HEK293 (cell line): ENCODE measurements around the gene ZFP36L1.

ENCODE experiments used
- GFI1B ChIP-seq: fragments of 450-650 bp; formaldehyde crosslinking; IDR thresholded peaks from 2 replicates; pipeline ENCODE4 v1.5.1; 2016; ENCODE audit warnings: missing biosample characterization, missing genetic modification characterization
- IKZF3 ChIP-seq: fragments of 450-650 bp; IDR thresholded peaks from 2 replicates; pipeline ENCODE4 v1.5.0; 2018; ENCODE audit warnings: missing biosample characterization, mild to moderate bottlenecking, missing genetic modification characterization, moderate library complexity
- KLF1 ChIP-seq: fragments of 450-650 bp; formaldehyde crosslinking; IDR thresholded peaks from 2 replicates; pipeline ENCODE4 v1.5.1; 2016; ENCODE audit warnings: missing biosample characterization, missing genetic modification characterization
- MZF1 ChIP-seq: fragments of 450-650 bp; formaldehyde crosslinking; IDR thresholded peaks from 2 replicates; pipeline ENCODE4 v1.5.1; 2017; ENCODE audit warnings: missing biosample characterization, missing genetic modification characterization, borderline replicate concordance
- OVOL3 ChIP-seq: fragments of 450-650 bp; formaldehyde crosslinking; IDR thresholded peaks from 2 replicates; pipeline ENCODE4 v1.5.1; 2016; ENCODE audit warnings: missing biosample characterization, missing genetic modification characterization
- PRDM1 ChIP-seq: fragments of 450-650 bp; formaldehyde crosslinking; IDR thresholded peaks from 2 replicates; pipeline ENCODE4; 2016; ENCODE audit warnings: missing biosample characterization, missing genetic modification characterization
- SETDB1 ChIP-seq: IDR thresholded peaks from one replicate; pipeline ENCODE4 v1.6.1; 2017; ENCODE audit warnings: mild to moderate bottlenecking, low read length, moderate library complexity, mixed read lengths; ENCODE audit not compliant: insufficient read length
- SP3 ChIP-seq: fragments of 450-650 bp; formaldehyde crosslinking; IDR thresholded peaks from 2 replicates; pipeline ENCODE4 v1.5.1; 2016; ENCODE audit warnings: missing biosample characterization, missing genetic modification characterization
- ZBTB7A ChIP-seq: fragments of 450-650 bp; formaldehyde crosslinking; IDR thresholded peaks from 2 replicates; pipeline ENCODE4 v1.5.1; 2016; ENCODE audit warnings: low read depth, missing biosample characterization, missing genetic modification characterization
- ZFP3 ChIP-seq: fragments of 450-650 bp; formaldehyde crosslinking; IDR thresholded peaks from 2 replicates; pipeline ENCODE4 v1.5.1; 2016; ENCODE audit warnings: low read depth, missing biosample characterization, missing genetic modification characterization
- ZNF121 ChIP-seq: fragments of 450-650 bp; formaldehyde crosslinking; IDR thresholded peaks from 2 replicates; pipeline ENCODE4 v1.5.1; 2016; ENCODE audit warnings: missing biosample characterization, missing genetic modification characterization
- ZNF16 ChIP-seq: fragments of 450-650 bp; formaldehyde crosslinking; IDR thresholded peaks from 2 replicates; pipeline ENCODE4 v1.5.1; 2016; ENCODE audit warnings: low read depth, missing biosample characterization, missing genetic modification characterization
- ZNF184 ChIP-seq: fragments of 450-650 bp; IDR thresholded peaks from 2 replicates; pipeline ENCODE4 v1.5.1; 2018; ENCODE audit warnings: missing biosample characterization, mild to moderate bottlenecking, missing genetic modification characterization
- ZNF214 ChIP-seq: fragments of 450-650 bp; formaldehyde crosslinking; IDR thresholded peaks from 2 replicates; pipeline ENCODE4 v1.5.1; 2017; ENCODE audit warnings: missing biosample characterization, mild to moderate bottlenecking, missing genetic modification characterization, borderline replicate concordance
- ZNF23 ChIP-seq: fragments of 450-650 bp; formaldehyde crosslinking; IDR thresholded peaks from 2 replicates; pipeline ENCODE4 v1.5.1; 2016; ENCODE audit warnings: missing biosample characterization, missing genetic modification characterization, borderline replicate concordance
- ZNF292 ChIP-seq: fragments of 450-650 bp; formaldehyde crosslinking; IDR thresholded peaks from 2 replicates; pipeline ENCODE4 v1.5.1; 2016; ENCODE audit warnings: low read depth, missing biosample characterization, missing genetic modification characterization, borderline replicate concordance
- ZNF350 ChIP-seq: fragments of 450-650 bp; formaldehyde crosslinking; IDR thresholded peaks from 2 replicates; pipeline ENCODE4 v1.5.0; 2017; ENCODE audit warnings: missing biosample characterization, mild to moderate bottlenecking, missing genetic modification characterization
- ZNF354C ChIP-seq: fragments of 450-650 bp; formaldehyde crosslinking; IDR thresholded peaks from 2 replicates; pipeline ENCODE4 v1.5.1; 2016; ENCODE audit warnings: missing biosample characterization, missing genetic modification characterization, low read depth, borderline replicate concordance
- ZNF37A ChIP-seq: fragments of 450-650 bp; IDR thresholded peaks from 2 replicates; pipeline ENCODE4 v1.5.1; 2018; ENCODE audit warnings: missing biosample characterization, missing genetic modification characterization
- ZNF404 ChIP-seq: fragments of 450-650 bp; formaldehyde crosslinking; IDR thresholded peaks from 2 replicates; pipeline ENCODE4 v1.5.1; 2017; ENCODE audit warnings: missing biosample characterization, missing genetic modification characterization
- ZNF529 ChIP-seq: fragments of 450-650 bp; formaldehyde crosslinking; IDR thresholded peaks from 2 replicates; pipeline ENCODE4 v1.5.1; 2017; ENCODE audit warnings: missing genetic modification characterization, missing biosample characterization; ENCODE audit not compliant: insufficient replicate concordance
- ZNF549 ChIP-seq: fragments of 450-650 bp; IDR thresholded peaks from 2 replicates; pipeline ENCODE4 v1.5.1; 2018; ENCODE audit warnings: missing biosample characterization, missing genetic modification characterization, mild to moderate bottlenecking, inconsistent platforms, moderate library complexity
- ZNF558 ChIP-seq: fragments of 450-650 bp; formaldehyde crosslinking; IDR thresholded peaks from 2 replicates; pipeline ENCODE4 v1.5.1; 2016; ENCODE audit warnings: missing biosample characterization, missing genetic modification characterization
- ZNF629 ChIP-seq: fragments of 450-650 bp; formaldehyde crosslinking; IDR thresholded peaks from 2 replicates; pipeline ENCODE4 v1.5.1; 2017; ENCODE audit warnings: missing biosample characterization, missing genetic modification characterization
- ZNF654 ChIP-seq: fragments of 450-650 bp; formaldehyde crosslinking; IDR thresholded peaks from 2 replicates; pipeline ENCODE4 v1.5.1; 2016; ENCODE audit warnings: low read depth, missing biosample characterization, missing genetic modification characterization
- ZNF658 ChIP-seq: fragments of 450-650 bp; formaldehyde crosslinking; IDR thresholded peaks from 2 replicates; pipeline ENCODE4; 2016; ENCODE audit warnings: missing biosample characterization, missing genetic modification characterization
- ZNF670 ChIP-seq: fragments of 450-650 bp; formaldehyde crosslinking; IDR thresholded peaks from 2 replicates; pipeline ENCODE4 v1.5.1; 2016; ENCODE audit warnings: missing biosample characterization, missing genetic modification characterization, low read depth
- ZNF677 ChIP-seq: fragments of 450-650 bp; IDR thresholded peaks from 2 replicates; pipeline ENCODE4 v1.5.0; 2018; ENCODE audit warnings: missing biosample characterization, mild to moderate bottlenecking, missing genetic modification characterization, moderate library complexity
- ZNF707 ChIP-seq: fragments of 450-650 bp; formaldehyde crosslinking; IDR thresholded peaks from 2 replicates; pipeline ENCODE4 v1.5.1; 2016; ENCODE audit warnings: missing biosample characterization, missing genetic modification characterization
- ZNF843 ChIP-seq: fragments of 450-650 bp; formaldehyde crosslinking; IDR thresholded peaks from 2 replicates; pipeline ENCODE4 v1.5.1; 2016; ENCODE audit warnings: missing biosample characterization, missing genetic modification characterization
- TF ChIP-seq, protein P1 (sequence below): fragments of 450-650 bp; formaldehyde crosslinking; IDR thresholded peaks from 2 replicates; pipeline ENCODE4 v1.5.1; 2016; ENCODE audit warnings: missing biosample characterization, missing genetic modification characterization
- TF ChIP-seq, protein P2 (sequence below): fragments of 450-650 bp; formaldehyde crosslinking; IDR thresholded peaks from 2 replicates; pipeline ENCODE4 v1.5.1; 2016; ENCODE audit warnings: missing biosample characterization, missing genetic modification characterization
- TF ChIP-seq, protein P3 (sequence below): fragments of 450-650 bp; formaldehyde crosslinking; IDR thresholded peaks from 2 replicates; pipeline ENCODE4 v1.5.1; 2017; ENCODE audit warnings: missing biosample characterization, missing genetic modification characterization
- TF ChIP-seq, protein P4 (sequence below): fragments of 450-650 bp; formaldehyde crosslinking; IDR thresholded peaks from 2 replicates; pipeline ENCODE4 v1.5.1; 2016; ENCODE audit warnings: missing biosample characterization, missing genetic modification characterization

Gene ZFP36L1

DNA sequence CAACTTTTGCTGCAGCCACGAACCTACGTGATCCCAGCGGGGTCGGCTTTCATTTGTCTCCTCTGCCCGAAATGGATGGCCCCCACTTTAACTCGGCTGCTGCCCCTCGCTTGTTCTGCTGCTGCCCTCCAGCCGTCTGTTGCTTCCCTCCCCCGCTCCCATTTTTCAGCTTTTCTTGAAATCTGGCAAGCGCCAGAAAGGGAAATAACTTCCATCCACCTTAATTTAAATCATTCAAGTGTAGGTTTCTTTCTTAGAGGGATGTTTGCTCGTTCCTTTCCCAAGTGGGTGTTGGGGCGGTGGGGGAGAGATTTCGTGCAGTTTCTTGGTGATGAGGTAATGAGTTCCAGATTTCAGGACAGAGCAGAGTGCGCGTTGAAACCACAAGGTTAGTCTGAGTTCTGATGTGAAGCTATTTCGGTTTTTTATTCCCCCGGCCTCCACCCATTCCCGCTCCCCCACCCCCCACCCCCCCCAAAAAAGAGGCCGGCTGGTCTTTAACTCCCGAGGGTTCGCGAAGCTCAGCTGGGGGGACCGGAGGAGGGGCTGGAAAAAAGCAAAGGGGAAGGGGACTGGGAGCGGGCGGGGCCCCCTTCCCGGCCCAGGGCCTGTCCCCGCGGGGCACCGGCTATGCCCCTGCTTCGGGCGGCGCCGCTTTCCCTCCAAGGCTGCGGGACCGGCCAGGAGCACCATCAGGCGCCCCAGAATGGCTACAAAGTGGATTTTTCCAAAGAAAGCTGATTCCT is 2.2 kb upstream of the ZFP36L1 start (continued):
- TF ChIP-seq, protein P1, sequence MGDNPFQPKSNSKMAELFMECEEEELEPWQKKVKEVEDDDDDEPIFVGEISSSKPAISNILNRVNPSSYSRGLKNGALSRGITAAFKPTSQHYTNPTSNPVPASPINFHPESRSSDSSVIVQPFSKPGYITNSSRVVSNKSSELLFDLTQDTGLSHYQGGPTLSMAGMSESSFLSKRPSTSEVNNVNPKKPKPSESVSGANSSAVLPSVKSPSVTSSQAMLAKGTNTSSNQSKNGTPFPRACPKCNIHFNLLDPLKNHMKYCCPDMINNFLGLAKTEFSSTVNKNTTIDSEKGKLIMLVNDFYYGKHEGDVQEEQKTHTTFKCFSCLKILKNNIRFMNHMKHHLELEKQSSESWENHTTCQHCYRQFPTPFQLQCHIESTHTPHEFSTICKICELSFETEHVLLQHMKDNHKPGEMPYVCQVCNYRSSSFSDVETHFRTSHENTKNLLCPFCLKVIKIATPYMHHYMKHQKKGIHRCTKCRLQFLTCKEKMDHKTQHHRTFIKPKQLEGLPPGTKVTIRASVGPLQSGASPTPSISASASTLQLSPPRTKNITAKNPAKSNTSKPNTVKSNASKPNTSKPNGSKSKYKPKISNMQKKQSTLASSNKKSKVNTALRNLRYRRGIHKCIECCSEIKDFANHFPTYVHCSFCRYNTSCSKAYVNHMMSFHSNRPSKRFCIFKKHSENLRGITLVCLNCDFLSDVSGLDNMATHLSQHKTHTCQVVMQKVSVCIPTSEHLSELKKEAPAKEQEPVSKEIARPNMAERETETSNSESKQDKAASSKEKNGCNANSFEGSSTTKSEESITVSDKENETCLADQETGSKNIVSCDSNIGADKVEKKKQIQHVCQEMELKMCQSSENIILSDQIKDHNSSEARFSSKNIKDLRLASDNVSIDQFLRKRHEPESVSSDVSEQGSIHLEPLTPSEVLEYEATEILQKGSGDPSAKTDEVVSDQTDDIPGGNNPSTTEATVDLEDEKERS (tag by site-specific recombination), result no peak
- TF ChIP-seq ZNF654 (tag by site-specific recombination) (no peak), ZNF677 (no peak), ZNF670 (tag by site-specific recombination) (no peak), ZNF121 (tag by site-specific recombination) (no peak), ZFP3 (tag by site-specific recombination) (no peak), ZNF184 (tag by site-specific recombination) (no peak), ZNF292 (no peak), ZNF529 (no peak), OVOL3 (tag by site-specific recombination) (no peak), ZNF214 (tag by site-specific recombination) (no peak), ZNF658 (no peak), ZNF404 (tag by site-specific recombination) (no peak), MZF1 (tag by site-specific recombination) (no peak), KLF1 (no peak), ZNF354C (tag by site-specific recombination) (no peak), ZNF843 (no peak), ZNF16 (tag by site-specific recombination) (no peak), SP3 (no peak), ZNF23 (tag by site-specific recombination) (no peak), ZNF37A (no peak), ZBTB7A (tag by site-specific recombination) (no peak), ZNF707 (tag by site-specific recombination) (no peak), ZNF558 (tag by site-specific recombination) (no peak), ZNF629 (tag by site-specific recombination) (no peak), PRDM1 (peak; percentile 68; the same call in 1 of the 2 replicates), GFI1B (peak; percentile 73; the same call in 1 of the 2 replicates), ZNF549 (tag by site-specific recombination) (no peak), IKZF3 (tag by site-specific recombination) (no peak), SETDB1 (no peak), ZNF350 (tag by site-specific recombination) (no peak)
- TF ChIP-seq, protein P2, sequence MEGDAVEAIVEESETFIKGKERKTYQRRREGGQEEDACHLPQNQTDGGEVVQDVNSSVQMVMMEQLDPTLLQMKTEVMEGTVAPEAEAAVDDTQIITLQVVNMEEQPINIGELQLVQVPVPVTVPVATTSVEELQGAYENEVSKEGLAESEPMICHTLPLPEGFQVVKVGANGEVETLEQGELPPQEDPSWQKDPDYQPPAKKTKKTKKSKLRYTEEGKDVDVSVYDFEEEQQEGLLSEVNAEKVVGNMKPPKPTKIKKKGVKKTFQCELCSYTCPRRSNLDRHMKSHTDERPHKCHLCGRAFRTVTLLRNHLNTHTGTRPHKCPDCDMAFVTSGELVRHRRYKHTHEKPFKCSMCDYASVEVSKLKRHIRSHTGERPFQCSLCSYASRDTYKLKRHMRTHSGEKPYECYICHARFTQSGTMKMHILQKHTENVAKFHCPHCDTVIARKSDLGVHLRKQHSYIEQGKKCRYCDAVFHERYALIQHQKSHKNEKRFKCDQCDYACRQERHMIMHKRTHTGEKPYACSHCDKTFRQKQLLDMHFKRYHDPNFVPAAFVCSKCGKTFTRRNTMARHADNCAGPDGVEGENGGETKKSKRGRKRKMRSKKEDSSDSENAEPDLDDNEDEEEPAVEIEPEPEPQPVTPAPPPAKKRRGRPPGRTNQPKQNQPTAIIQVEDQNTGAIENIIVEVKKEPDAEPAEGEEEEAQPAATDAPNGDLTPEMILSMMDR (tag by site-specific recombination), result no peak
- TF ChIP-seq, protein P3, sequence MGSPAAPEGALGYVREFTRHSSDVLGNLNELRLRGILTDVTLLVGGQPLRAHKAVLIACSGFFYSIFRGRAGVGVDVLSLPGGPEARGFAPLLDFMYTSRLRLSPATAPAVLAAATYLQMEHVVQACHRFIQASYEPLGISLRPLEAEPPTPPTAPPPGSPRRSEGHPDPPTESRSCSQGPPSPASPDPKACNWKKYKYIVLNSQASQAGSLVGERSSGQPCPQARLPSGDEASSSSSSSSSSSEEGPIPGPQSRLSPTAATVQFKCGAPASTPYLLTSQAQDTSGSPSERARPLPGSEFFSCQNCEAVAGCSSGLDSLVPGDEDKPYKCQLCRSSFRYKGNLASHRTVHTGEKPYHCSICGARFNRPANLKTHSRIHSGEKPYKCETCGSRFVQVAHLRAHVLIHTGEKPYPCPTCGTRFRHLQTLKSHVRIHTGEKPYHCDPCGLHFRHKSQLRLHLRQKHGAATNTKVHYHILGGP (tag by site-specific recombination), result no peak
- TF ChIP-seq, protein P4, sequence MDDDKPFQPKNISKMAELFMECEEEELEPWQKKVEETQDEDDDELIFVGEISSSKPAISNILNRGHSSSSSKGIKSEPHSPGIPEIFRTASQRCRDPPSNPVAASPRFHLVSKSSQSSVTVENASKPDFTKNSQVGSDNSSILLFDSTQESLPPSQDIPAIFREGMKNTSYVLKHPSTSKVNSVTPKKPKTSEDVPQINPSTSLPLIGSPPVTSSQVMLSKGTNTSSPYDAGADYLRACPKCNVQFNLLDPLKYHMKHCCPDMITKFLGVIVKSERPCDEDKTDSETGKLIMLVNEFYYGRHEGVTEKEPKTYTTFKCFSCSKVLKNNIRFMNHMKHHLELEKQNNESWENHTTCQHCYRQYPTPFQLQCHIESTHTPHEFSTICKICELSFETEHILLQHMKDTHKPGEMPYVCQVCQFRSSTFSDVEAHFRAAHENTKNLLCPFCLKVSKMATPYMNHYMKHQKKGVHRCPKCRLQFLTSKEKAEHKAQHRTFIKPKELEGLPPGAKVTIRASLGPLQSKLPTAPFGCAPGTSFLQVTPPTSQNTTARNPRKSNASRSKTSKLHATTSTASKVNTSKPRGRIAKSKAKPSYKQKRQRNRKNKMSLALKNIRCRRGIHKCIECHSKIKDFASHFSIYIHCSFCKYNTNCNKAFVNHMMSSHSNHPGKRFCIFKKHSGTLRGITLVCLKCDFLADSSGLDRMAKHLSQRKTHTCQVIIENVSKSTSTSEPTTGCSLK, result no peak
